GM18868 (cell line): ENCODE data around the gene SLAMF9.

ENCODE experiments used
- ATAC-seq: cut with Tn5 transposase; IDR thresholded peaks from one replicate; pipeline ENCODE4 v1.9.1; 2021; ENCODE audit warnings: mild to moderate bottlenecking, moderate library complexity; ENCODE audit not compliant: unreplicated experiment

SLAMF9 gene

GRCh38 chr1:159902541-159902940 lies 51.5 kb downstream of the SLAMF9 start:
- ATAC-seq: no peak
